ENCODE data around the gene OSBPL8. TPM values are rescaled to one million over a fixed set of nuclear protein-coding genes. Genes with fewer than 3 reads are reported as not detected.

Gene OSBPL8
- 240 and 294 TPM in 2 replicates for total RNA-seq
- polyA plus RNA-seq: 70.9 and 89.6 TPM in 2 replicates
- polyA plus RNA-seq (2012): 45.9 and 60.0 TPM in 2 replicates
- polyA minus RNA-seq (ENCODE audit: low replicate concordance): 41.5 and 59.1 TPM in 2 replicates

GRCh38 chr12:76559400-76560085 lies at the start of gene OSBPL8:
OSBPL8 (minus strand) TSS chr12:76559771; CDS start chr12:76487551, 72,220 bp downstream.
- Histone ChIP-seq H3K4me3 (replicated peaks in 1 of 4; ENCODE audit: control extremely low read depth in 1 of 4, insufficient read depth in 1 of 4, low read depth in 3 of 4, low read length in 4 of 4) (peak within 1 kb of the TSS; percentile 69 to 97 (median 92)), H3K79me2 (ENCODE audit: control insufficient read depth, insufficient read depth, low read length) (peaks cover 39% of the 10 kb centered on the region), H3K9me3 (ENCODE audit: control insufficient read depth, insufficient read depth, low read depth, low read length) (no peaks in the 10 kb centered on the region), H4K20me1 (ENCODE audit: control insufficient read depth, extremely low read depth, insufficient read depth, low read length) (no peaks in the 10 kb centered on the region), H3K27ac (ENCODE audit: insufficient read depth, low read length) (peak within 1 kb of the TSS; percentile 95), H3K4me2 (ENCODE audit: extremely low read depth, insufficient read depth, low read length) (peak within 1 kb of the TSS; percentile 96), H3K27me3 (ENCODE audit: control insufficient read depth, insufficient read depth, low read length) (no peaks in the 10 kb centered on the region), H3K9ac (ENCODE audit: insufficient read depth, low read length) (peak within 1 kb of the TSS; percentile 93), H3K36me3 (ENCODE audit: control insufficient read depth, insufficient read depth, low read length) (no peaks in the 10 kb centered on the region), H3K4me1 (ENCODE audit: control insufficient read depth, extremely low read depth, insufficient read depth, low read length) (no peaks in the 10 kb centered on the region), H2AFZ (ENCODE audit: low read length) (peak within 1 kb of the TSS; percentile 98)
- TF ChIP-seq EZH2 (IDR thresholded peaks at IDR 0.05; ENCODE audit: low read length, missing control alignments) (no peak), CTCF (conservative IDR thresholded peaks at IDR 0.05 in 1 of 2, IDR thresholded peaks at IDR 0.05 in 1 of 2; ENCODE audit: low read depth in 1 of 2, low read length in 2 of 2) (peak in 1 of 2 donors; percentile 12)
- DNase-seq (ENCODE audit: low read depth in 2 of 2): peak; percentile 88 to 90

- Histone ChIP-seq H3K27ac (ENCODE audit: insufficient read depth, low read length) (no peak overlapping the region), H3K79me2 (ENCODE audit: control insufficient read depth, insufficient read depth, low read length) (no peaks in the 10 kb centered on the region), H4K20me1 (ENCODE audit: control insufficient read depth, extremely low read depth, insufficient read depth, low read length) (no peaks in the 10 kb centered on the region), H2AFZ (ENCODE audit: low read length) (no peak overlapping the region), H3K9me3 (ENCODE audit: control insufficient read depth, insufficient read depth, low read depth, low read length) (no peaks in the 10 kb centered on the region), H3K4me2 (ENCODE audit: extremely low read depth, insufficient read depth, low read length) (no peak overlapping the region), H3K9ac (ENCODE audit: insufficient read depth, low read length) (no peak overlapping the region), H3K4me1 (ENCODE audit: control insufficient read depth, extremely low read depth, insufficient read depth, low read length) (no peaks in the 10 kb centered on the region), H3K27me3 (ENCODE audit: control insufficient read depth, insufficient read depth, low read length) (no peaks in the 10 kb centered on the region), H3K36me3 (ENCODE audit: control insufficient read depth, insufficient read depth, low read length) (no peaks in the 10 kb centered on the region), H3K4me3 (replicated peaks in 1 of 4; ENCODE audit: control extremely low read depth in 1 of 4, insufficient read depth in 1 of 4, low read depth in 3 of 4, low read length in 4 of 4) (no peak overlapping the region)
- TF ChIP-seq CTCF (conservative IDR thresholded peaks at IDR 0.05 in 1 of 2, IDR thresholded peaks at IDR 0.05 in 1 of 2; ENCODE audit: low read depth in 1 of 2, low read length in 2 of 2): no peak
- no peak for TF ChIP-seq EZH2 (IDR thresholded peaks at IDR 0.05; ENCODE audit: low read length, missing control alignments)
- DNase-seq (ENCODE audit: low read depth in 2 of 2): no peak
Observed at GRCh38 chr12:76608070-76608469, 48.5 kb upstream of the OSBPL8 start.

GRCh38 chr12:76595056-76595455 lies 35.5 kb upstream of the OSBPL8 start:
- no peaks in the 10 kb centered on the region for H3K9me3 ChIP-seq (ENCODE audit: control insufficient read depth, insufficient read depth, low read depth, low read length)
- peak in 1 of 2 donors; percentile 35 for DNase-seq (ENCODE audit: low read depth in 2 of 2)
- H2AFZ ChIP-seq (ENCODE audit: low read length): no peak overlapping the region
- no peaks in the 10 kb centered on the region for H3K27me3 ChIP-seq (ENCODE audit: control insufficient read depth, insufficient read depth, low read length)
- H3K27ac ChIP-seq (ENCODE audit: insufficient read depth, low read length): no peak overlapping the region
- H3K4me2 ChIP-seq (ENCODE audit: extremely low read depth, insufficient read depth, low read length): no peak overlapping the region
- H4K20me1 ChIP-seq (ENCODE audit: control insufficient read depth, extremely low read depth, insufficient read depth, low read length): no peaks in the 10 kb centered on the region
- no peaks in the 10 kb centered on the region for H3K4me1 ChIP-seq (ENCODE audit: control insufficient read depth, extremely low read depth, insufficient read depth, low read length)
- no peaks in the 10 kb centered on the region for H3K36me3 ChIP-seq (ENCODE audit: control insufficient read depth, insufficient read depth, low read length)
- no peaks in the 10 kb centered on the region for H3K79me2 ChIP-seq (ENCODE audit: control insufficient read depth, insufficient read depth, low read length)
- TF ChIP-seq EZH2 (IDR thresholded peaks at IDR 0.05; ENCODE audit: low read length, missing control alignments) (no peak), CTCF (conservative IDR thresholded peaks at IDR 0.05 in 1 of 2, IDR thresholded peaks at IDR 0.05 in 1 of 2; ENCODE audit: low read depth in 1 of 2, low read length in 2 of 2) (no peak)
- H3K9ac ChIP-seq (ENCODE audit: insufficient read depth, low read length): no peak overlapping the region
- no peak overlapping the region for H3K4me3 ChIP-seq (replicated peaks in 1 of 4; ENCODE audit: control extremely low read depth in 1 of 4, insufficient read depth in 1 of 4, low read depth in 3 of 4, low read length in 4 of 4)
